GM12878 (cell line): ENCODE data around the gene ZMYND11. TPM values are rescaled to one million over a fixed set of nuclear protein-coding genes. Genes with fewer than 3 reads are reported as not detected.

Experiments
- CHD4 ChIP-seq: fragments of 200-600 bp; sonication (generic); IDR thresholded peaks from 2 replicates; pipeline ENCODE4 v1.6.1; 2016; ENCODE audit warnings: mild to moderate bottlenecking
- CUX1 ChIP-seq: IDR thresholded peaks from 2 replicates; pipeline ENCODE4 v1.6.1; 2012; ENCODE audit warnings: improper control_type of control experiment, low read depth, low read length; ENCODE audit not compliant: insufficient replicate concordance
- E2F8 ChIP-seq: fragments of 450-650 bp; IDR thresholded peaks from 2 replicates; pipeline ENCODE4 v1.6.1; 2018; ENCODE audit warnings: mild to moderate bottlenecking, low read depth, moderate library complexity; ENCODE audit not compliant: partially characterized antibody
- LARP7 ChIP-seq: fragments of 450-650 bp; IDR thresholded peaks from 2 replicates; pipeline ENCODE4 v1.6.1; 2017; ENCODE audit warnings: mild to moderate bottlenecking
- STAT1 ChIP-seq: fragments of 450-650 bp; conservative IDR thresholded peaks from 2 replicates; pipeline ENCODE4 v1.6.1; 2014; ENCODE audit warnings: antibody characterized with exemption, mild to moderate bottlenecking
- polyA plus RNA-seq, 11 experiments: library from polyadenylated mRNA; depleted of rRNA in 4 of 11; unstranded in 6 of 11; stranded (reverse) in 5 of 11; fragments of >200 nt; fragmentation: Nextera tagmentation in 4 of 11; fragmentation: Illumina TruSeq in 1 of 11; extraction: Ambion mirVana in 4 of 11; extraction: Trizol in 1 of 11; gene quantifications; 1 replicate in 1 of 11; 2 replicates in 10 of 11; pipeline versions ENCODE4 v1.2.1 to v1.2.3, GENCODE V29; 2011 to 2016; ENCODE audit warnings: inconsistent platforms in 2 of 11, missing spikeins in 2 of 11, low read depth in 1 of 11
- total RNA-seq, 4 experiments: library from RNA; depleted of rRNA in 3 of 4; stranded (reverse); fragments of >200 nt in 3 of 4; fragmentation: Illumina TruSeq in 1 of 4; extraction: Trizol in 1 of 4; gene quantifications; 2 replicates each; pipeline versions ENCODE4 v1.2.1 to v1.2.3, GENCODE V29; 2013 to 2021

The ZMYND11 gene
- total and polyA plus RNA-seq, 10 of the 15 experiments (the other 5 are each of a cell fraction or from before 2014, with no cell fraction given), result 3.3 to 24.4 (median 13.1) TPM

- TF ChIP-seq CUX1 (no peak), E2F8 (no peak), STAT1 (no peak), CHD4 (no peak), LARP7 (no peak)
Observed at GRCh38 chr10:178723-179122, 43.5 kb downstream of the ZMYND11 start (continued).
